Neural crest cell (in vitro differentiated cells): ENCODE measurements around the gene ACAD11. TPM values are rescaled to one million over a fixed set of nuclear protein-coding genes. Genes with fewer than 3 reads are reported as not detected.

ENCODE experiments used
- DNase-seq: peaks from one replicate; pipeline ENCODE4 v3.0.0; 2021; ENCODE audit warnings: low read depth, mixed read lengths, low spot score
- H3K27ac Mint-ChIP-seq: one replicate; pipeline ENCODE4 v1.8.0; 2021; ENCODE audit warnings: mild to moderate bottlenecking, mixed read lengths; ENCODE audit not compliant: unreplicated experiment
- H3K27me3 Mint-ChIP-seq: 2 replicates; pipeline ENCODE4 v1.8.0; 2021; ENCODE audit warnings: low read depth, mild to moderate bottlenecking, mixed read lengths
- H3K36me3 Mint-ChIP-seq: 2 replicates; pipeline ENCODE4 v1.8.0; 2021; ENCODE audit warnings: low read depth, mild to moderate bottlenecking, mixed read lengths
- H3K4me1 Mint-ChIP-seq: 2 replicates; pipeline ENCODE4 v1.8.0; 2021; ENCODE audit warnings: mixed read lengths
- H3K4me3 Mint-ChIP-seq: one replicate; pipeline ENCODE4 v1.8.0; 2021; ENCODE audit warnings: mild to moderate bottlenecking, mixed read lengths
- H3K9me3 Mint-ChIP-seq: 2 replicates; pipeline ENCODE4 v1.8.0; 2021; ENCODE audit warnings: mixed read lengths
- CTCF ChIP-seq: fragments of 200-600 bp; sonication (generic); conservative IDR thresholded peaks from 2 replicates; pipeline ENCODE4 v1.5.0; 2021; ENCODE audit warnings: antibody characterized with exemption, mild to moderate bottlenecking
- total RNA-seq: library from RNA; stranded (reverse); gene quantifications from 2 replicates; pipeline ENCODE4 v1.2.1, GENCODE V29; 2021

ACAD11 gene
- total RNA-seq, 1 donor from 2014 or later, result 16.7 TPM

GRCh38 chr3:132682201-132682600 is 22.6 kb upstream of the ACAD11 start:
- no peak for TF ChIP-seq CTCF
- H3K9me3 Mint-ChIP-seq, result no peaks in the 10 kb centered on the region
- H3K27me3 Mint-ChIP-seq, result no peaks in the 10 kb centered on the region
- H3K27ac Mint-ChIP-seq, result no peak overlapping the region
- no peak overlapping the region for H3K4me3 Mint-ChIP-seq
- H3K36me3 Mint-ChIP-seq, result peaks cover 10% of the 10 kb centered on the region
- DNase-seq, result no peak
- no peaks in the 10 kb centered on the region for H3K4me1 Mint-ChIP-seq

GRCh38 chr3:132681421-132681820 is 21.8 kb upstream of the ACAD11 start:
- Mint-ChIP-seq H3K36me3 (peaks cover 10% of the 10 kb centered on the region), H3K9me3 (no peaks in the 10 kb centered on the region), H3K27me3 (no peaks in the 10 kb centered on the region), H3K4me3 (no peak overlapping the region), H3K4me1 (no peaks in the 10 kb centered on the region), H3K27ac (no peak overlapping the region)
- no peak for TF ChIP-seq CTCF
- DNase-seq, result no peak

GRCh38 chr3:132679911-132680310 is 20.3 kb upstream of the ACAD11 start:
- Mint-ChIP-seq H3K9me3 (no peaks in the 10 kb centered on the region), H3K36me3 (peaks cover 10% of the 10 kb centered on the region), H3K27ac (no peak overlapping the region), H3K4me1 (no peaks in the 10 kb centered on the region), H3K4me3 (no peak overlapping the region), H3K27me3 (no peaks in the 10 kb centered on the region)
- TF ChIP-seq CTCF, result no peak
- no peak for DNase-seq

GRCh38 chr3:132675408-132675807 is 15.8 kb upstream of the ACAD11 start:
- no peak overlapping the region for H3K4me3 Mint-ChIP-seq
- H3K9me3 Mint-ChIP-seq, result no peaks in the 10 kb centered on the region
- DNase-seq, result no peak
- H3K36me3 Mint-ChIP-seq, result peaks cover 10% of the 10 kb centered on the region
- H3K4me1 Mint-ChIP-seq, result no peaks in the 10 kb centered on the region
- H3K27me3 Mint-ChIP-seq, result no peaks in the 10 kb centered on the region
- no peak overlapping the region for H3K27ac Mint-ChIP-seq
- no peak for TF ChIP-seq CTCF

- no peak for DNase-seq
- Mint-ChIP-seq H3K27me3 (no peaks in the 10 kb centered on the region), H3K27ac (no peak overlapping the region), H3K4me3 (no peak overlapping the region), H3K9me3 (no peaks in the 10 kb centered on the region), H3K4me1 (peaks cover 6% of the 10 kb centered on the region), H3K36me3 (peaks cover 3% of the 10 kb centered on the region)
- TF ChIP-seq CTCF, result no peak
Observed at GRCh38 chr3:132669256-132669777, 9.7 kb upstream of the ACAD11 start.

GRCh38 chr3:132665230-132665745 is 5.7 kb upstream of the ACAD11 start:
- peak overlapping the region; percentile 35 for H3K4me3 Mint-ChIP-seq
- peaks cover 25% of the 10 kb centered on the region for H3K4me1 Mint-ChIP-seq
- no peaks in the 10 kb centered on the region for H3K27me3 Mint-ChIP-seq

More at GRCh38 chr3:132665230-132665745, 5.7 kb upstream of the ACAD11 start:
- Mint-ChIP-seq H3K9me3 (no peaks in the 10 kb centered on the region), H3K36me3 (no peaks in the 10 kb centered on the region), H3K27ac (no peak overlapping the region)
- DNase-seq, result no peak
- no peak for TF ChIP-seq CTCF
